ENCODE measurements around the gene GNG3. TPM values are rescaled to one million over a fixed set of nuclear protein-coding genes. Genes with fewer than 3 reads are reported as not detected.

Gene GNG3
- total and polyA plus RNA-seq, 2 of the 4 experiments (the other 2 are of a cell fraction), result not detected

GRCh38 chr11:62715150-62716130 lies 8.0 kb downstream of the GNG3 start:
- no peak overlapping the region for H2BK120ac ChIP-seq (ENCODE audit: low read depth, low read length)
- 0 out of 2 replicates have a peak, but pooled peaks cover 3% of the 10 kb centered on the region for H3K9me1 ChIP-seq (ENCODE audit: insufficient read depth, low read length)
- no peak overlapping the region for H3K18ac ChIP-seq (ENCODE audit: low read depth, low read length)
- ChIA-PET CTCF (interaction anchor here (0.6 kb wide), 1 partner anchor 90 kb away, joined by 3 read pairs; the partner anchor contains the start of gene NXF1), POLR2A (ENCODE audit: unreplicated experiment) (no interaction called here)
- H2BK15ac ChIP-seq (ENCODE audit: low read depth, low read length), result no peak overlapping the region
- H3K36me3 ChIP-seq (ENCODE audit: control insufficient read depth, insufficient read depth, low read length), result peaks cover 69% of the 10 kb centered on the region
- H3K56ac ChIP-seq (ENCODE audit: extremely low read depth, insufficient read depth, low read length), result no peak overlapping the region
- H2AK9ac ChIP-seq (replicated peaks; ENCODE audit: low read depth, low read length, poor library complexity), result no peak overlapping the region
- H2AK5ac ChIP-seq (ENCODE audit: low read depth, low read length), result no peak overlapping the region
- no peak overlapping the region for H2BK5ac ChIP-seq (ENCODE audit: low read depth, low read length, poor library complexity, severe bottlenecking)
- no peak overlapping the region for H3K9ac ChIP-seq (ENCODE audit: low read depth, low read length)
- no peaks in the 10 kb centered on the region for H3K27me3 ChIP-seq (ENCODE audit: control insufficient read depth, insufficient read depth, low read length)
- dilution Hi-C loops (cut with HindIII; ENCODE audit: low sequenced_read_pairs, unreplicated experiment) (no loop called here), in situ Hi-C loops (cut with MboI; ENCODE audit: low sequenced_read_pairs) (no loop called here), intact Hi-C loops (cut with micrococcal nuclease) (no loop called here)
- no peak for ATAC-seq (ENCODE audit: low read depth)
- H4K8ac ChIP-seq (ENCODE audit: low read depth in 2 of 2, low read length in 2 of 2), result no peak overlapping the region
- no peak overlapping the region for H3K4me2 ChIP-seq (ENCODE audit: low read depth, low read length)
- no peak for DNase-seq
- no peak overlapping the region for H4K91ac ChIP-seq (ENCODE audit: insufficient read depth, low read depth, low read length)
- H3K4me3 ChIP-seq (ENCODE audit: insufficient read depth, low read depth, low read length), result no peak overlapping the region
- no peak overlapping the region for H3K27ac ChIP-seq (ENCODE audit: insufficient read depth, low read length)
- peaks cover 28 to 61% of the 10 kb centered on the region in 2 experiments for H3K79me1 ChIP-seq (ENCODE audit: low read depth in 1 of 2, low read length in 2 of 2)
- H4K20me1 ChIP-seq (ENCODE audit: insufficient read depth, low read length), result no peaks in the 10 kb centered on the region
- BruUV-seq (replicated peaks), result no TSS peak
- H3K23ac ChIP-seq (ENCODE audit: low read depth, low read length), result no peak overlapping the region
- H2AFZ ChIP-seq (replicated peaks; ENCODE audit: low read length, poor library complexity), result no peak overlapping the region
- H4K5ac ChIP-seq (ENCODE audit: low read depth, low read length), result no peak overlapping the region
- no peak overlapping the region for H2BK20ac ChIP-seq (ENCODE audit: low read depth, low read length)
- H3K4ac ChIP-seq (ENCODE audit: low read depth, low read length), result no peak overlapping the region
- no peaks in the 10 kb centered on the region for H3K9me3 ChIP-seq (ENCODE audit: control insufficient read depth, insufficient read depth, low read length)
- H3K4me1 ChIP-seq (ENCODE audit: control insufficient read depth, insufficient read depth, low read length), result peaks cover 4% of the 10 kb centered on the region; the same call in 1 of the 2 replicates
- WGBS, 2 experiments (ENCODE audit: extremely low coverage in 2 of 2, insufficient read length in 1 of 2), result 99% methylated on average over 8 of the region's 24 CpGs; no CpG with 5 or more reads in 1 of the 2 experiments
- no peak overlapping the region for H3K14ac ChIP-seq (replicated peaks; ENCODE audit: low read depth, low read length)
- TF ChIP-seq MAFK (IDR thresholded peaks at IDR 0.05; ENCODE audit: low read depth, low read length) (no peak), RFX5 (IDR thresholded peaks at IDR 0.05; ENCODE audit: low read depth, low read length) (no peak), FOS (IDR thresholded peaks at IDR 0.05; ENCODE audit: low read depth, low read length) (no peak), RAD21 (IDR thresholded peaks at IDR 0.05; ENCODE audit: low read length) (no peak), CHD1 (IDR thresholded peaks at IDR 0.05; ENCODE audit: low read depth, low read length) (no peak), MAZ (IDR thresholded peaks at IDR 0.05; ENCODE audit: borderline replicate concordance, low read depth, low read length) (no peak), CTCF (conservative IDR thresholded peaks at IDR 0.05; ENCODE audit: low read depth, low read length) (no peak), MXI1 (IDR thresholded peaks at IDR 0.05; ENCODE audit: borderline replicate concordance, low read depth, low read length) (no peak), RCOR1 (IDR thresholded peaks at IDR 0.05; ENCODE audit: insufficient replicate concordance, low read length) (no peak), POLR2A (IDR thresholded peaks at IDR 0.05; ENCODE audit: low read depth, low read length) (no peak), USF2 (IDR thresholded peaks at IDR 0.05; ENCODE audit: low read depth, low read length) (no peak), BHLHE40 (IDR thresholded peaks at IDR 0.05; ENCODE audit: low read depth, low read length) (no peak), CEBPB (IDR thresholded peaks at IDR 0.05; ENCODE audit: low read depth, low read length) (no peak)
- TF ChIP-seq, protein P1, sequence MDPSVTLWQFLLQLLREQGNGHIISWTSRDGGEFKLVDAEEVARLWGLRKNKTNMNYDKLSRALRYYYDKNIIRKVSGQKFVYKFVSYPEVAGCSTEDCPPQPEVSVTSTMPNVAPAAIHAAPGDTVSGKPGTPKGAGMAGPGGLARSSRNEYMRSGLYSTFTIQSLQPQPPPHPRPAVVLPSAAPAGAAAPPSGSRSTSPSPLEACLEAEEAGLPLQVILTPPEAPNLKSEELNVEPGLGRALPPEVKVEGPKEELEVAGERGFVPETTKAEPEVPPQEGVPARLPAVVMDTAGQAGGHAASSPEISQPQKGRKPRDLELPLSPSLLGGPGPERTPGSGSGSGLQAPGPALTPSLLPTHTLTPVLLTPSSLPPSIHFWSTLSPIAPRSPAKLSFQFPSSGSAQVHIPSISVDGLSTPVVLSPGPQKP (IDR thresholded peaks at IDR 0.05; ENCODE audit: borderline replicate concordance, low read depth, low read length), result no peak

Measured in IMR-90 (cell line).